ENCODE measurements around the gene STK39.

Gene STK39

DNA sequence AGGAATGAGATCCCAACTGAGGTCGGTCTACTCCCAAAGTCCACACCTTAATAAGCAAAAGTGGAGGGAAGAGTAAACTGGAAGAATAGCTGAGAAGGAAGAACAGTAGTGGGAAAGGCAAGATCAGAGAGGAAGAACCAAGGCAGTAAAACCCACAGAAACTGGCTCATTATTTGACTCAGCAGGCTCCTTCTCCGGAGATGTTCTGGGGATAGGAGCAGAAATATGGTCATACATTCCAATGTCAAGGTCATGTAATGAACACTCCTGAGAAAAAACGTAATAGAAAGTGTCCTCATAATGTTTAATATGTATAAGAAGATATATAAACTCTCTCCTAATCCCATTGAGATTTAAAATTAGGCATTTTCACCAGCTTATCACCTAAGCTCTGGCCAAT is 39.5 kb downstream of the STK39 start:
- no peak for FAIRE-seq

DNA sequence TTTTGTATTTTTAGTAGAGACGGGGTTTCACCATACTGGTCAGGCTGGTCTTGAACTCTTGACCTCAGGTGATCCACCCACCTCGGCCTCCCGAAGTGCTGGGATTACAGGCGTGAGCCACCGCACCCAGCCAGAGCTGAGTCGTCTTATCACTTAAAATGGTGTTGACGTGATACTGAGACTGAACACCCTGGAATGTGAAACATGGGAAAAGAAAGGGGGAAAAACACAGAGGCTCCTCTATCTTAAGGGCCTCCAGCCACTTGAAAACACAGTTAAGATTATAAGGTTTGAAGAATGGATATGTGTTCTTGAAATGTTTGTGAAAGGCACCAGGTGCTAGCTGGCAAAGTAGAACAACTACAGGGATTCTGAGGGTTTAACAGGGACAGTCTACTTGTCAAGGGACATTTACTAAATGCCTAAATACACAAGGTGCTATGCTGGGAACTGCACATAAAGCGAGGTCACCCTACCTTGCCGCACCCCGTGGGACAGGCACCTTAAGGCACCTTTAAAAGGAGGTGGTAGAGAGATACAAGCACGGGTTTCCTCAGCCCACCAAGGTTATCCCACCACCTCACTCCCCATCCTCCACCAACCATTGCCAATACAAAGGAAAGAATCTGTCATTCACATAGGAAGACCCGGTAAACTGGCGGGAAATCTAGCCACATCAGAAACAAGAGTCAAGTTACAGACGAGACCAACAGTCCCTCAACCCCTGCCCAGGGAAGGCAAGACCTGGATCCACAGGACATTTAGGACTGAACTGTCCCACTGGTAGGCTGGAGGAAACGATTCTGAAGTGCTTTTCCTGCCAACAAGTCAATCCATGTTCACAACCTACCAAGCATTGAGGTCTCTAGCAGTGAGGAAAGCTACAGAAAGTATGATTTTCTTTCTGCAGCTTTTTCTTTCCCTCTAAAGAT is 43.4 kb downstream of the STK39 start:
- no peak for FAIRE-seq

DNA sequence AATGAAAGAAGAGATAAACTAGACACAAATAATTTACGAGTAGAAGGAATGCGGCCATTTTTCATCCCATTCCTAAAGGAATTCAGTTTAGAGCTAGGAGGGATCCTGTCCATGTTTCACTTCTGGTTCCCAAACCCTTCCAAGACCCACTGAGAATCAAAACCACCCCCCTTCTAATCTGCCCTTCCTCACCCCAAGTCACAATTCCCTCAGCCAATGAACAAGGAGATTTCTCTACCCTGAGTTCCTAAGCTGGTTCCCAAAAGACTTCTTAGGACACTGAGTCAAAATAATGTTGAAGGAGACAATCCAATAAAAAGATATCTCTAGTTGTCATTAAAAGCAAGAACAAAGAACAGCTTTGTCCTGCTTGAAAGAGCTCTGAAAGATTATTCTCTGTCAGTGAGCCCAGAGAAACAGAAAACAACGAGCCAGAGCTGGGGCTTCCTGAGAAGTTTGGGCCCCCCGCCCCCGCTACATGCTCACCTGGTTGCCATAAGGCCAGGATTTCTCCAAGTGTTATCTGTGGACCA is 45.7 kb downstream of the STK39 start:
- no peak for FAIRE-seq

DNA sequence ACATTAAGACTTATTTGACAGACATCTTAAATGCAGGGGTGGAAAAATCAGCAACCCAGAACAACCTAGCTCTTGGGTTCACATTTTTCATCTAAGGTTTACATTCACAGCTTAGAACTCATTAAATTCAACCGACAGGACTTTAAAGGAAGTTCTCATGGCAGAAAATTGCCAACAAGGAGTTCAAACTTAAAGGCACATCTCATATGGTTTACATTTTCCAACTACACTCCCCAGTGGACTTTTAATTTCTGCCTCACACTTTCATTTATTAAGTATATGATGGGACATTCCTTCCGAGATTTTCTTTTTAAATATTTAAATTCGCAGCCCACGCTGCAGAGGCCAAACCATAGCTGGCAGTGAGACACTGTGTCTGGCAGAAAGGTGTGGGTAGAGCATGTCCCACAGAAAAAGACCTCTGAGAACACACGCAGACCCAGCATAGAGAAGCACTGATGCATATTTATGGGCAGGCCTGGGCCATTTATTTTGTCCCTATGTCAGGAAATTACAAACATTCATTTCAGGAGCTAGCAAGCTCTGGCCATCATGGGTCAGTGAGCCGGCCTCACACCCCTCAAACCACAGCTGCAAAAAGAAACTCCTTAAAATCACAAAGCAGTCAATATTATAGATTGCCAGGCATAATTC is 46.3 kb downstream of the STK39 start:
- FAIRE-seq, result no peak

DNA sequence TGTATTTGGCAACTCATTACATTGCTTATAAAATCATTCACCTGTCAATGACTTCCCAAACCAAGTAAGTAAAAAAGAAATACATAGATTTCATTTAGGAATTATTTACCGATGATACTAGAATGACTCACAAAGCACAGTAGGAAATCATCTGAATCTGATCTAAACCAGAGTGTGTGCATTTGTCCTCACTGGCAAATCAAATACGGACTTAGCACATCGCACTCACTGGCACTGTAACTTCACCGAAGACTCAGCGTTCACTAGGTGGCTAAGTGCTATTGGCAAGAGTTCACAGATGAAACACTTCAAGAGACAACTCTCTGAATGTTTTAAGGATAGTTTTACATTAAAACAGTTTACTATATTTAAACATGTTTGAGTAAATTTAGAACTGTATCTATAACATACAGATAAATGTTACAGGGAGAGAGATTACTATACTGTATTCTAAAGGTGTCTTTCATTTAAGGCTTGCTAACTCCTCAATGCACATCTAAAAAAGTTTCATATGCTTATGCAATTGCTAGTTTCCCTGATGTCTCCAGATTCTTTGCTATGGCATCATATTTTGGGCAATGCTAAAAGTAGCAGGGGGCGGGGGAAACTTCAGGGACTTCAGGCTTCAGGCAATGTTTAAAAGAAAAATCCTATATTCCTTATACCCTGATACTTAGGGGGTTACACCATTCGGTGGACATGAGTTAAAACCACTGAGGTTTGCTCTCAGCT is 48.8 kb downstream of the STK39 start:
- FAIRE-seq, result no peak

DNA sequence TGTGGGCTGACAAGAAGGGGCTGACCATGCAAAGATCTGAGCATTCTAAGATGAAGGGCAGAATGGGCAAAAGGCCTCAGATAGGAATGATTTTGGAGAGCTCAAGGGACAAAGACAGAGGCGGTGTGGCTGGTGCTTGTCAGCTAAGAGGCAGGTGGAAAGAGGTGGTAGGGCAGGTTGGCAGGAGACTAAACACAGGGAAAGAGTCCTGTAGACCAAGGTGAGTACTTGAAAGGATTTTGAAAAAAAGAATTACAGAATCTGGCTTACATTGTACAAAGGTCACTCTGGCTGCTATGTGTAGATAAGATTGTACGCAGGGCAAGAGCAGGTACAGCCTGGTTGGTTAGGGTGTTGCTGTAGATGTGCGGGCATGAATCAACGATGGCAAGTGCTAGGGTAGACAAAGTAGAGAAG is 50.6 kb downstream of the STK39 start:
- no peak for FAIRE-seq

DNA sequence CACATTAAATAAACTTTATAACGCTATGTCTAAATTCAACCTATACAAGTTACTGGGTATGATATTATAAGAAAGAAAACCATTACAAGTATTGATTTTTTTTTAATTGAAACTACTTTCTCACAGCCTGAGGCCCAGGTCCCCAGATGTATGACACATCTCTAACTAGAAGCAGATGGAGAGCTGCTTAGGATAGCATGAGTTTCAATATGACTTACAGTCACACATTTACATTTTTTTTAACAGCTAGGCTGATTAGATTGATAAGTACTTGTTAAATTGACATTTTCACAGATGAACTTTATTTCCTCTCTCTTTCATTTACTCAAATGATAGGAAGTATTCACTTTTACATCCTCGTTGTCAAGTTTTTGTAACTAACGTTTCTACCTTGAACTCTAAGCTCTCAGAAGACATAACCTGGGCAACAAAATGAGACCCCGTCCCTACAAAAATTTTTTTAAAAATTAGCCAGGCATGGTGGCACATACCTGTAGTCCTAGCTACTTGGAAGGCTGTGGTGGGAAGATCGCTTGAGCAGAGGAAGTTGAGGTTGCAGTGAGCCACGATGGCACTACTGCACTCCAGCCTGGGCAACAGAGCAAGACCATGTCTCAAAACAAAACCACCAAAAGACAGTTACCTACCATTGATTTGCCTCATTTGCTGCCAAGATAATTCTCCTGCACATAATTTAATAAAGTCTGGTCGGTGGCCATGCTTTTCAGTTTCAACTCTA is 52.4 kb downstream of the STK39 start:
- FAIRE-seq, result no peak

DNA sequence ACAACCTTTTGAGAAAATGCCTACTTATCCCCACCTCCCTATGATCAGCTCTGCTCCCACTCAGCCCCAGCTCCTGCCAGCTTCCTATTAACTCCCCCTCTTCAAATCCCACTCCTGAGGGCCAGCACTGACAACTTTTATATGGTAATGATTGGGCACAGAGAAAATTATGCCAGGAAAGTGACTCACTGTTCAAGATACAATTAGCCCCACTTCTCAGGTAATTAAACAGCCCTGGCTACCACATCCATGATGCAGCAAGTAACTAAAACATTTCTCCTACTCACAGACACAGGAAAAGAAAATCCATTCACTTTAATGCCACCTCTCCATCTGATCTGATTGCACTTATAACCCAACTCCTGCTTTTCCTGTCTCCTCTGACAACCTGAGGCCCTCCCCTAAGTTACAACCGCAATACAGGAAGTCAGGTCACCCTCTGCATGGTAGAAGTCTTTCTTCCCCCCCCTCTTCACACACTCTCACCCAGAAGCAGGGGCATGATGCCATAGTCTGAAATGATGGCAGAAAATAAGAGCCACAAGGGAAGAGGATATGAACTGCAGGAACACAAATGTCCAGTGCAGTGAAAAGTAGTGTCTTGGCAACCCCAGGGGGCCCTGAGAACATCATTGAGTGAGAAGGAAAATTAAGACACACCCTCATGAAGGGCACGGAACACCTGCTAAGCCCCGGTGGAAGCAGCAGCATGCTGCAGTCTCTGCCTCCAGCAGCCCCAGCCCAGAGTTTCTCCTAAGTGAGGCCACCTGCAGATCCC is 54.4 kb downstream of the STK39 start:
- FAIRE-seq, result no peak

DNA sequence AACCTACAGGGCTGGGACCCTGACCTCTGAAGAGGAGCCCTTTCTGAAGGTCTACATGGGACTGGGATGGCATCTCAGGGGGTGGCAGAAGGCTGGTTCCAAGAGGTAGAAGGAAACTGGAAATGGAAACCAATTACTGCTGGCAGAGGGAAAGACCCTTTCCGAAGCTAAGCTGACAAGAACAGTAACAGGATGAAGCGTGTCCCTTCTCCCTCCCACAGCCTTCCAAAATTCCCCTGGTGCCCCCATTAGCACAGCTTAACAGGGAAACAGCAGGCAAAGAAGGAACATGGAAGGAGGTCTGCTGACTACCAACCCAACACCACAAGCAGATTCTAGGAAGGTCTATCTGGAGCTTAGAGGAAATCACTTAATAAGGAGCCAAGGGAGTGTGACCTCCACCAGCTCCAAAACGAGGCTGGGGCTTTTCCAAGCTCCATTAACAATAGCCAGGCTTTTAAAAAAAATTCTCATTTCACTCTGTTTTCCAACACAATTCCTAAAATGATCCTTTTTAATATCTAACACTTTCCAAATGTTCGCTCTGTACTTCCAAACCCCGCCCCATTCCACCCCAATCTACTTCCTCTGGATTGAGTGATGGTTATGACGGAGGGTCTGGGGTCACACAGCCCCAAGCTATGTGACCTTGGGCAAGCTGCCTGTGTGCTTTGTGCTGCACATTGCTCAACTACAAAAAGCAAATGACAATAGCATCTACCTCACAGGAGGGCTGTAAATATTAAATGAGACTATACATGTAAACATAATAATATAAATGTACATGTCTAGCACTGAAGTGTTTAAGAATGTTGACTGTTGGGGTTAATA is 55.2 kb downstream of the STK39 start:
- FAIRE-seq, result no peak

DNA sequence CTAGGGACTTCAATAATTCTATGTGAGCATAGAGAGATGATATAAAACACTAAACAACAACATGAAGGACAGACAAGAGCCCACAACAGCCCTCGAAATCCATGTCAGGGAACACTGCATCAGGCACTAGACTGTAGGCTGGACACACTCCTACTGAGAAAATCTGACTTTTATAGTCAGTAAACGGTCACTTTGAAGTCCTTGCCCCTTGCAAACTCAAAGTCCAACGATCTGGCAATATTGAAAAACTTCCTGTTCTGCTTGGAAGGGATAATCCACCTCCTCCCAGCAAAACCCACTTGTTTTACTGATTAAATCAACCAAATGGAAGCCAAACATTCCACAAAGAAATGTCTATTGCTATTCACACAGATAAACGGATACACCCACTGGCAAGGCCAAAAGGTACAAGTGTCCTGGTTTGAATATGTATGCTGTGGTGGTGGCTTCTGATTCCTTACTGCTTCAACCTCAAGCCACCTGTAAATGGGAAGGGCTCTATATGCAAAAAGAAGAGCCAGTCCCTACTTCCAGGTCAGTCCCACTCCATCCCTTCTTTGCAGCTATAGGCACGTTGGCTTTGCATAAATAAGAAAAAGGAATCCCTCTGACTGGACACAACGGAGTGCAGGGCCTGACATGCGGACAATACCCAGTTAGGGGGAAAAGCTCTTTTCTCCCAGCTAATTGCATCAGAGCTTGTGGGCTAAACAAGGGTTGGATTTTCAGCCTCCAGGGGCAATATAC is 56.6 kb downstream of the STK39 start:
- FAIRE-seq, result no peak

DNA sequence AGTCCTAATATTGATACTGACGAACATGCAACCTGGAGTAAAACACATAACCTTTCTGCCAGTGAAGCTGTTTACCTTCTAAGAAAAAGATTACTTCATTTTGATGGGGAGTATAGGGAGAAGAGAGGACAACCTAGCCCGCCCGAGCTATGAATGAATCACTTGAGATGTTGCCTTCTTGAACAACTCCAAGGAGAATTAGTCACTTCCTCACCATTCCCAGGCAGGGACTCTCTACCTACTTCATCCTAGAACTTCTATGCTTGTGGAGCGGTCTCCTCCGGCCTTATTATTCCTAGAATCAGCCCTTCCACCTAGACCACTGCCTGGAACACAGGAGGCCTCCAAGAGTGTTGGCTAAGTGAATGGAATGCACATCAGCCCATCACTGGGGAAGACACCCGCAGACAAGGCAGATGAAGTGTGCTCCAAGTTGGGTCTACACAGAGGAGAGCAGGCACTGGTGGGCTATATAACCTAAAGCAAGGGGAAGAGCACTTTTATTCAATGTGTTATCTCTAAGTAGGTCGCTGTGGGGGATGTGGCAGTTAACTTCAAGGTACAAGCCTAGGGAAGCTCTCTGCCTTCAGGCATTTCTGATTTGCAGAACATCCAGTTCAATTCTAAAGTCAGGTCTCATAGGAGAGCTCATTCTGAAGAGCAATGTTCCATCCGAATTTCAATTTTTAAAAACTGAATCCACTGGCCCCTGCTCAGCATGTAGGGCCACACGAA is 57.4 kb downstream of the STK39 start:
- FAIRE-seq, result no peak

DNA sequence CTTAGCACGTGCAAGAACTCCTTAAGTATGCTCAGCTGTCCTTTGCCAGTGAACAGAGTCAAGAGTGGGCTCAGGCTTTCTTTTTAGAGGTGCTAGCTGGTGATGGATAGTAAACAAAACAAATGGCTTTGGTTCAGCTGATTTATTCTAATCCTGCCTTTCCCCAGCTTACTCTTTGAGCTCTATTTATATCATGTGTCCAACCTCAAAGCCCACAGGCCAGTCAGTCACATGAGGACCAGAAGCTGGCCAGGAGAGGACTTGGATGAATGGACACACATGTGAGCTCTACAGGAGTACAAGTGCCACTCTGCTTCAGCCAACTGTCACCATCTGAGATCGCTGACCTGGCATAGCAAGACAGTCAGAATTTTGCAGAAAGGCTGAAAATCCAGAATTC is 59.4 kb downstream of the STK39 start:
- FAIRE-seq, result no peak

DNA sequence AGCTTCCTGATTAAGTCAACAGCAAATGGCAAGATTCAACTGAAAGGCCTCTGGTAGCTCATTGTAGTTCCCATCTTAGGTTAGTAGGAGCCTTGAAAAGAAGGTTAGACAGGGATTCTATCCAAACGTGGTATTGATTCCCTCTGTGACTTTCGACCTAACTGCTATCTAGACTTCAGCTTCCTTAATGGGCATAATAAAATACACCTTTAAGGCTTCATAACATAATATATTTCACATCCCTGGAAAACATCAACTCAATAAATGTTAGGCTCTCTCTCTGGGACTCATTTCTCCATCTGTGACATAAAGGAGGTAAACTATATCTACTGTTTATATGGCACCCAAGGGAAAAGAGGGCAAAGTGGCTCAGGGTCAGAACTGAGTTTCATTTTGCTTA is 60.9 kb downstream of the STK39 start:
- no peak for FAIRE-seq

DNA sequence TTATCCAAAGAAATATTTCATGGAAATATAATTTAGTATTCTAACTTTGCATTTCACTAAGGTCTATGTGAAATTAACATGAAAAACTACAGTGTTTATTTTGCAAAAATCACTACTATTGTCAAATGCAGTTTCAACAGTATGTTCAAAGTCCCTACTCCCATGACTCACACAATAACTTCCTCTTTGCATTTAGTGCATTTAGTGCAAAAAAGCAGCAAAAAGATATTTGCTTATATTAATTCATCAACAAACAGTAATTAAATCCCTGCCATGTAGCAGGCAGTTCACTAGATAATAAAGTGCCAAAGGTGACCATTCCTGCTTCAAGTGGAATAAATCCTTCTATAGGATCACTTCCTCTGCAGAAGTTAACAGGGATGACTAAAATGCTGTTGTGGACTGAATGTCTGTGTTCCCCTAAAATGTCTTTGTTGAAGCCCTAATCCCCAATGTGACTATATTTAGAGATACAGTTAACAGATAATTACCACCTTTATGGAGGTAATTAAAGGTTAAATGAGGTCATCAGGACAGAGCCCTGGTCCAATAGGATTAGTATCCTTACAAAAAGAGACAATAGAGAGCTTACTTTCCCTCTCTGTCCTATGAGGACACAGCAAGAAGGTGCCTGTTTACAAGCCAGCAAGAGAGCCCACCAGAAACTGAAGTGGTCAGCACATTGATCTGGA is 61.7 kb downstream of the STK39 start:
- no peak for FAIRE-seq

DNA sequence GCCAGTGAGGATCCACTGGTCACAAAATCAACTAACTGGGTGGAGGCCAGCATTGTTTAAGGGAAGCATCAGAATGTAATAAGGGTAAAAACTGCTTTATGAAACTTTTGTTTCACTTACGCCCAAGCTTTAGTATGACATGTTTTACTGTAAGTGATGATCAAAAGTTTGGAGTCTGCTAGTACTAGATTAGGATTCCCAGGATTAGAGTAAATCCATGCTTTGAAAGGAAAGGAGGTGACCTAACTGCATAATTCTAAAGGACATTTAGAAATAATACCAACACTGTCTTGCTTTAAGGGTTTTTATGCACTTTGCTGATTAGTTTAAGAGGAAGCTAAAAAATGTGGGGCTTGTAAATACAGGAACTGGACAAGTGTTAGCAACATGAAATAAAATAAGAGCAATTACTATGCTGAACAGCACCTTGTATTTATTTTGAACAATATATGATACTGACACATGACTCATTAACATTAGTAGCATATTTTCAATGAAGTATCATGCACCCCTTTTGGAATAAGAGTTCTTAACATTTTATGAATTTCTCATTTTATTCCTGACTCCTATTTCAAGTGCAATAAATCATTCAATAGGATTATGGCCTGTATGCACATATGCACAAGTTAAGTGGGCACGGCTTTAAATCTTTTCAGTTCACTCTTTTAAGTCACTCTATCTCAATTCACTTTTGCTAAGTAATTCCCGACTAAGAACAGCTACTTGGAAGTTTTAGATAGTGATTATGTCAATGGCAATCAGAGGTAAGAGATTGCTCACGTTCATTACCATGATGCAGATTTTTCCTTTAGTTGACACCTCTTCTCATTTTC is 62.5 kb downstream of the STK39 start:
- FAIRE-seq, result no peak

DNA sequence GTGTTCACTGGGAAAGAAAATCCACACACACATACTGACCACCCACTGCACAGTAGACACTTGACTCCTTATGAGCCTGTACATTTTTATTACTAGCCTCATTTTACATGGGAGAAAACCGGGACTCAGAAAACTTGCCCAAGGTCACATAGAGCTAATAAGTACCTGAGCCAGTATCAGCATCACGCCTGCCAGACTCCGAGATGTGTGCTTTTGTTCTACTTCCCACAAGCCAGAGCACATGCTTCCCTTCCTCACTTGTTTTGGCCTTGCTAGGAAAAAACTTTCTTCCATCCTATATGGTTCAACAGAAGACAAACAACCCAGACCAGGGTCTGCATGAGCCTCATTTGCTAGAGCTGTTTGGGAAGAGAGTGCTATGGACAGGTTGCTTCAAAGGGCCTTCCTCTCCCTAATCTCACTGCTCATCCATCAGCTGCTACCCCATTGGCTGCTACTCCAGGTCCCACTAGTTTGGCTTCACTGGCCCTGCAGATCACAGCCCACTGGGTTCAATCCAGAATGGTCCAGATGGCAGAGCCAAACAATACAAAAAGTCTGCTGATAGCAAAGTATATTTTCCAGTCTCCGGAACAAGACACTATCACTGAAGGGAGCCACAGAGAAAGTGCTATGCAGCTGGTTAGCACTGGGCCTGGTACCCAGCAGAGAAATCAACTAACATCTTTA is 63.9 kb downstream of the STK39 start:
- no peak for FAIRE-seq

DNA sequence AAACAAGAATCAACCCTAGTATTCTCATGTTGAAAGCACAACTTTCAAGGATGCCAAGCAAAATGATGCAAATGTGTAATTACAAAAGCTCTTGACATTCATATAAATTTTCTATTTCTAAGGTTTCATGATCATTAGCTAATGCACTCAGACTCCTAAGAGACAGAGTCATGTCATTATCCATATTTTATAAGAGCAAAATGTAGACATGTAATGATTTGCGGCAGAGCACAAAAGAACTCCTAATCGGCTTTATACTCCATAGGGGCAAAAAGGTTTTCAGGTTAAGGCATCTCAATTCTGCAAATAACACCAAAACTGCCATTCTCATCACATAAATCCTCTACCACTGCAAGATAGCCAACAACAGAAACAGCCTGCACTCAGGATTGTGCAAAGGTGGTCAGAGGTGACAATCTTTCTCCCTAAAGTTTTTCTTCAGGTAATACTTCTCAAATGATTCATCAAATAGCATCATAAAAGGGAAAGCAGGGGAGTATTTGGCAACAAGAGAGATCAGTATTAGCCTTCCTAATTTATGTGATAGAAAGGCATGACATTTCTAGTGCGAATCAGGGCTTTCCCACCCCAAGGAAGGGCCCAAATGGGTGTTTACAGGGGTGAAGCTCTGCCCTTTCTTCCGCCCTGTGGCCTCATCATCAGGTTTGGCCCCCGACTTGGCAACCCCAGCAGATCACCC is 64.7 kb downstream of the STK39 start:
- no peak for FAIRE-seq
